Medulla oblongata (tissue), 1 donor: ENCODE data around the gene CDK6.

ENCODE experiments used
- DNase-seq: peaks from one replicate; pipeline ENCODE4 v3.0.0-alpha.2; 2015; ENCODE audit errors: extremely low spot score

The CDK6 gene

GRCh38 chr7:92708111-92709042, 128.0 kb downstream of the CDK6 start:
- no peak for DNase-seq

GRCh38 chr7:92707435-92707834, 128.9 kb downstream of the CDK6 start:
- DNase-seq: no peak

DNA sequence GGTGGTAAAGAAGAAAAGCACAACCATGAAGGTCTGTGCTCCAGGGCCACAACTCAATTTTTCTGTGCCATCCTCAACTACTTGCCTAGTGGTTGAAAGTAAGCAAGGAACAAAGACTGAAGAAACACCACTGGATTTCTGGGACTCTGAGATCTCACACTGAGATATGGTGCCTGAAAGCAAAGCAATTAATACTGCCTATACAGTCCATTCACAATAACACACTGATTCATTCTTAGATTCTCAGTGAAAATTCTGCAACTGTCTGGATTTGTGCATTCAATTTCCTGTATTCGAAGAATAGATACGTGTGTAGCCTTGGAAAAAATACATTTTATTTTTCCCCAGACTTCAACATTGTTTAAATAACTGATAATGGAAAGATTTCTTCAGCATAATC, 129.8 kb downstream of the CDK6 start:
- no peak for DNase-seq

GRCh38 chr7:92705831-92706230, 130.5 kb downstream of the CDK6 start:
- DNase-seq: no peak

GRCh38 chr7:92704858-92705257, 131.5 kb downstream of the CDK6 start:
- no peak for DNase-seq

GRCh38 chr7:92702535-92702934, 133.8 kb downstream of the CDK6 start:
- DNase-seq: no peak

GRCh38 chr7:92699966-92700514, 136.3 kb downstream of the CDK6 start:
- no peak for DNase-seq

GRCh38 chr7:92699560-92699959, 136.8 kb downstream of the CDK6 start:
- DNase-seq: no peak

DNA sequence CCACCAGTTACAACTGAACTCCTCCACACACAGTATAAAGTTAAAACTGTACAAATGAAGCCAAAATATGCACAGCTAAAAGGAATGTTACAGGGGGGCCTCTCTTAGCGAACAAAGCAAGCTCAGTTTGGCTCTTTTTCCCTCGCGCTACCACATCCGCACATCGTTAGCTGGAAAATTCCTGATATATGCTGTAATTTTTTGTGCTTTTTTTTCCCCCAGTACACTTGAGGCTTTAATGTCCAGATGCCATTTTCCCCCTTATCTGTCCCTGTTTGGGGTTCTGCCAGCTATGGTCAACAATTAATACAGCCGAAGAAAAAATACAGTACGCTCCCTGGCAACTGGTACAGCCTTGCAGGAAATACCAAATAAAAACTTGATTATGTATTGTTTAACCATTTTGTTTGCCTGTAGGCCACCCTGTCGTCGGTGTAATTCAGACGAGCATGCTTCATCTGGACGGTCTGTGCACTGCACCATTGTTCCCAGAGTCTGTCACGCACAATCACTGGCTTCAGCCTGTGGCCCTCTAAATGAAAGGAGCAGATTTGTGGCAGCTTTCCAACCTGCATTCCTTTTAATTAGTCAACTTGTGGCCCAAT, 138.0 kb downstream of the CDK6 start:
- DNase-seq: peak; percentile 82

DNA sequence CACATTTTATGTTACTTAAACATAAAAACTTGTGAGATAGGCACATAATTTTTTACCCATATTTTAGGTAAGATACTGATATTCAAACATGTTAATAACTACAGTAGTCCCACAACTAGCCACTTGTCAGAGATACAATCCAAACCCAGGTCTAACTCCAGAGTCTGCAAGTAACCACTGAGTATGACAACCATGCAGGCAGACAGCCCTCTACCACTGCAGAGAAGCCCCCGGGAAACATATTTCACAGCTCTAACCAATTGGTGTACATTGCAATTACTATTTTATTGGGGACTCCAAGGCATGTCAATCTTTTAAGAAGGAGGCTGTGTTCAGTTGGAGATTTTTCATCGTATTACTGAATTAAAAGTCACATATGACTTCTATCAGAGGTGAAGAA, 139.0 kb downstream of the CDK6 start:
- no peak for DNase-seq

GRCh38 chr7:92697012-92697411, 139.4 kb downstream of the CDK6 start:
- DNase-seq: no peak

GRCh38 chr7:92696584-92696983, 139.8 kb downstream of the CDK6 start:
- DNase-seq: no peak

DNA sequence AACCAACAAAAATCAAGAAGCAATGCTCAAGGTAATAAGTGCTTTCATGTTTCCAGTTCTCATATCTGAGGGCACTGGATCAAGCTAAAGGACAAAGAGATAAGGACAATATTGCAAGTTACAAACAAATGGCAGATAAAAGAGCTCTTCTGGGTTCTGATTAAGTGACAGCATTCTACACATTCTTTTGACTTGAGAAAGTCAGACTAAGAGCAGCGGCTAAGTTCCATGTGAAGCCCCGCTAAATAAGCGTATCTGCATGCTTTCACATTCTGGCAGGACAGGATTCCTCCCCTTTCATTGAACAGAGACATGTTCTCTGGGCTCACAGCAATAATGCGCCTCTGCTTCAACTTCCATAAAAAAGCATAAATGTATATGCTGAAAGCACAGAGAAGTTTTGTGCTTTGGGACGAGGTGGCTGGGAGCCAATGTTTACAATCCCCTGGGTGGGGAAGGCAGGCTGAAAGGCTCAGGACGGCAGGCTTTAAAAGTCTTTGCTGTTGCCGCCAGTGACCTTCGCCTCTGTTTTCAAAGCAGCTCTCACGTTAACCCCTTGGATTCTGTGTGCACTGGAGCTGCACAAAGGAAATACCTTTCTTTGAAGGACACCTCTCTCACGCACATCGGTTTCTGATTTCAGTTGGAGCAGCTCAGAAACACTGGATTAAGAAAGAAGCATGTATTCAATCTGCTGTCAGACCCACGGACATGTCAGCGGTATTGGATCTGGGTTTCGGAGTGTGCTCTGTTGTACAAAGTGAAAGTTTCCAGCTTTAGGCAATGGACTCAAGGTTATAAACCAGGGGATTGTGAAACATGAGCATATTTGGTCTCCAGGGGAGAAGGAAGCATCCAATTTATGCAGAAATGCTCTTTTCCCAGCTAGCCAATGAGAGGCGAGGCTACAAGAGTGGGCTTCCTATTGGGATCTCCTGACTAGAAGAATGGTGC, 140.8 kb downstream of the CDK6 start:
- DNase-seq: peak; percentile 53

- no peak for DNase-seq
Measured at GRCh38 chr7:92694211-92694610, 142.2 kb downstream of the CDK6 start.

- DNase-seq: no peak
Measured at GRCh38 chr7:92693519-92693918, 142.9 kb downstream of the CDK6 start.

GRCh38 chr7:92691578-92691977, 144.8 kb downstream of the CDK6 start:
- peak; percentile 58 for DNase-seq

- no peak for DNase-seq
Measured at GRCh38 chr7:92685136-92686042, 151.0 kb downstream of the CDK6 start.

DNA sequence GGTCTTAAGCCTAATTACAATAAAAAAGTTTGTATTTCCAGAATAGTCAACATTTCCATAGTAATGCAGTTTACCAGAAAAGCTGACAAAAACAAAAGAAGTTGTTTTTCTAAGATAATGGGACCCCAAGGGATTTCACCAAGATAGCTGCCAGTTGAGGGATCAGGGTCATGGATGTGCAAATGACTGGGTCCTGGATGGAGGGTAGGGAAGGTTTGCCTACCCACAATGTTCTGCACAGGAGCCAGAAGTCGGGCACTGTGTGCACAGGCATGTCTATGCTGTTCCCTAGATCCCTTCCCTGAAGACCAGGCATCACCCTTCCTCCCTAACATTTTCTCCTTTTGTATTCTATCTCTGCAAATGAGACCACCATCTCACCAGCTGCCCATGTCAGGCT, 152.1 kb downstream of the CDK6 start:
- DNase-seq: no peak

DNA sequence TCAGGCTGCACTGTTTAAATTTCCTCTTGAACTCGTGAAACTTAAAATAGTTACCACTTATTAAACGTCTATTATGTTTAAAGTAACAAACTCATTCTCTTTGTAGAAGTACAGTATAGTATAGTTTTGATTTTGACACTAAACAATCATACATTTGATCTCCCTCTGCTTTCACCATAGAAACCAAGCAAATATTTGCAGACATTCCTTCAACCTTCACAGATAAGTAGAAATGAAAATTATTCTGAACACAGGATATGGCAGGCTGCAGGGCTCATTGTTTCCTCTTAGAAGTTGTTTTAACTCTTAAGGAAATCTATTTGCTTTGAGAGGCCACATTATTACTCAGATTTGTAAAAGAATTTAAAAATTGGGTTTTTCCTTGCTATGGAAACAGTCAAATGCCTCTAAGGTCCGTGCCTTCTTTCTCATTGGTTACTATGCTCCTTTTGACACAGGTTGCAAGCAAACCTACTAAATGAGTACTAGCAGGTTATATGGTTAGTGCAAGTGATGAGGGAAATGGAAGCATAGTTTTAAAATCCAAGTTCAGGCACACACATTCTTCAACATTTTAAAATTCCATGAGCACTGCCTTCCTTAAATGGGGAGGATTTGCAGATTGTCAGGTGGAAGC, 153.4 kb downstream of the CDK6 start:
- no peak for DNase-seq

- DNase-seq: no peak
Measured at GRCh38 chr7:92682330-92682729, 154.0 kb downstream of the CDK6 start.
